Dedifferentiated amniotic fluid mesenchymal stem cell (primary cell): ENCODE data around the gene TMEM232.
"Not testable (repeated sequence)": the region's sequence is repeated elsewhere in the genome, so short reads cannot be mapped to it uniquely, and the experiment has no call there.

Source experiments
- DNase-seq: peaks from one replicate; pipeline ENCODE4 v3.0.0-alpha.2; 2016; ENCODE audit errors: extremely low spot score

Gene TMEM232

DNA sequence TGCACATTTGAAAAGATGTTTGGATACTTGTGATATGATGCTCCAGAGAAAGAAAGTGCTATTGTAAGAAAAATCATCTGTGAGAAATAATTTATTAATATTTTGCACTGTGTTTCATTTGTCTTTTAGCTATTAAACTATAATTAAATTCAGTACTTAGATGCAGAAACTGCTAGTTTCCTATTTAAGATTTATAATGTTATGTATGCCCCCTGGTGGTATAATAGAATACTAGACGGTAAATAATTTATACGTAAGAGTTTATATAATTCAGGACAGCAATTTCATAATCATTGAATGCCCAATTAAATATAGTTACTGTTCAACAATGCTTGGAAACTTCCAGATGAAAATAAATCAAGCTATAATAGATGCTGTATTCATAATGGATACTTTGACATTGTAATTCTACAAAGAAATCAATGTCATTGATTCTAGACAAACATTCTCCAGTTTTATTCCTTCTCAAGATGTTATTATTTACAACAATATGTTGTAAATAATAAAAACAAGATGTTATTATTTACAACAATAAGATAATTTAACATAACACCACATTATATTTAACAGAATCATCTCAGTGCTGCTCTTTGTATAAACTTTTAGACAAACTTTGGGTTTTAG, 101.0 kb downstream of the TMEM232 start:
- peak; percentile 79 for DNase-seq

DNA sequence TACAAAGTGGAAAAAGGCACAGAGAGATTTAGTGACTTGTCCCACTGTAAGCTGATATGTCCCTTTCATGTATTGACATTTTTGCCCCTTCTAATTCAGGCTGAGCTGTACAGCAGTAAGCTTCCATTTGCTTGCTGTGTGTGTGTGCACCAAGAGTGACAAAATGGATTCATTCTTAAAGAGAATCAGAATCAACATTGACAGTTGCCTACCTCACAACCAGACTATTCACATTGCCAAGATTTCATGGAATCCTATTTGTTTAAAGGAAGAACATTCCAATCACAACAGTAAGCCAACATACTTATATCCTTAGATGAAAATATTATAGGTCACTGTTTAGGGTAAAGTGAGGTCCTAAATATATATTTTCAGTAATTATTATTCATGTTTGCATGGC, 102.6 kb downstream of the TMEM232 start:
- DNase-seq, result peak; percentile 51

DNA sequence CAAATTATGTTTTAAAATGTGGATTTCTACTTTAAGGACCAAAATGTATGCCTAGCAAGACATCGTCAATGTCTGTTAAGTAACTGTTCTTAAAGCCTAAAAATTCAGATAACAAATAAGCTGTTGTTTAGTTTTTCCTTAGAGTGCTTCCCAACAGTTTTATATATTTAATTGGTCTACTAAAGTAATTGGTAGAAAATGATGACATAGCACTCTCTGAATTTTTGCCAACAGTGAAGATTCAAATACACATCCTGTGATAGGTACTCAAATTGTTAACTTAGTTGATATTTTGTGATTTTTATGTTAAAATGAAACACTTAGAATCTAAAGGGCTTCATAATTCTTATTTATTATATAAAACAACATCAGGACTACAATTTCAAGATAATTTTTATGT, 107.5 kb downstream of the TMEM232 start:
- DNase-seq, result no peak

DNA sequence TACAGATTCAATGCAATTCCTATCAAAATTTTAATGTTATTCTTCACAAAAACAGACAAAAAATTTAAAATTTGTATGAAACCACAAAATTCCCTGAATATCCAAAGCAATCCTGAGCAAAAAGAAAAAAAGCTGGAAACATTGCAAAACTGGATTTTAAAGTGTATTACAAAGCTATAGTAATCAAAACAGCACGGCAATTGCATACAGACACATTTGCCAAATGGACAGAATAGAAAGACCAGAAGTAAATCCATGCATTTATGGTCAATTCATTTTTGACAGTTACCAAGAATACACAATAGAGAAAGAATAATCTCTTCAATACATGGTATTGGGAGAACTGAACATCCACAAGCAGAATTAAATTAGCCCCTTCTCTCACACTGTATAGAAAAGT, 110.5 kb downstream of the TMEM232 start:
- DNase-seq, result no peak

DNA sequence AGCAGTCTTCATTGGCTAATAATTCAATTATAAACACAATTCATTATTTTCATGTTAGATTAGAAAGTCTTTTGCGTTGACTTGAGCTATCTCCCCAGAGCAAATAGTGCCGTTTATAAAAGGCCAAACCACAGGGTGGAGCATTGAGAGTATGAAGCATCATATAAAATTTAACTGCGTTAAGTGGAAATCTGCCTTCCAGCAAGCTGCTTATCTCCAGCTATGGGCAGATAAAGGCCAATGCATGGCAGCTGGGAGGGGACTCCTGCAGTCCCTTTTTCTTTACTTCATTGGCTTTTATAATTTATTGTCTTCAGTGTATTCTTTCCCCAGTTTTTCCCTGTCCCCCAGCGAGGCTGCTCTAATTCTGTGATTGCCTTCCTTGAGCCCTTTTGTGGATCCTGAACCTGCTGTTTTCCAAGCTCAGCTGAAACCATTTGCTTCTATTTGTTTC, 113.7 kb downstream of the TMEM232 start:
- no peak for DNase-seq

DNA sequence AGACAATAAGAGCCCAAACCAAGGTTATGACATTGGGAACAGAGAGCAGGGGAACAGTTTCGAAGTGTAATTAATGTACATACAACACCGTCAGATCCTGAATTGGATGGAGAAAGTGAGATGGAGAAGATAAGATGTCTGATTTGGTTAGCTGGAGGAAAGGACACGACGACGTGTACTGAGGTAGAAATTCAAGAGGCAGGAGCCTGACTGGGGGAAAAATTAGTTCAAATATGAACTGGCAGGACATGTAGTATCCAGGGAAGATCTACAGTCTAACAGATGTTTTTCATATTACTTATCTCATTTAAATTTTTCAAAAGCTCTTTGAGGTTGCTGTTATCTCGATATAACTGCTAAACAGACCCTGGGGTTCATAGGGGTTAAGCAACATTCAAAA, 114.7 kb downstream of the TMEM232 start:
- DNase-seq, result no peak

DNA sequence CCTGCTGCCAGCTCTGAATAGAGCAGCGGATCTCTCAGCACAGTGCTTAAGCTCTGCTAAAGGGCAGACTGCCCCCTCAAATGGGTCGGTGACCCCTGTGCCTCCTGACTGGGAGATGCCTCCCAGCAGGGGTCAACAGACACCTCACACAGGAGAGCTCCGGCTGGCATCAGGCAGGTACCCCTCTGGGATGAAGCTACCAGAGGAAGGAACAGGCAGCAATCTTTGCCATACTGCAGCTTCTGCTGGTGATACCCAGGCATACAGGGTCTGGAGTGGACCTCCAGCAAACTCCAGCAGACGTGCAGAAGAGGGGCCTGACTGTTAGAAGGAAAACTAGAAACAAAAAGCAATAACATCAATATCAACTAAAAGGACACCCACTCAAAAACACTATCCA, 131.6 kb downstream of the TMEM232 start:
- no peak for DNase-seq

DNA sequence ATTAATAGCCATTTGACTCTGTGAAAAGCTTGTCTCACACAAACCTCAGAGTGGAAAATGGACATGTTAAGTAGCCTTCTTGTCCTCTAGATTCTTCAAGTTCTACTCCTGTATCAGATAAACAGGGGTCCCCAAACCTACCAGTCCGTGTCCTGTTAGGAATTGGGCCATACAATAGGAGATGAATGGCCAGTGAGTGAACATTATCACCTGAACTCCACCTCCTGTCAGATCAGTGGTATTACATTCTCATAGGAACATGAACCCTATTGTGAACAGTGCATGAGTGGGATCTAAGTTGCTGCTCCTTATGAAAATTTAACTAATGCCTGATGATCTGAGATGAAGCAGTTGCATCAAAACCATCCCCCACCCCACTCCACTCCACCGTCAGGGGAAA, 136.3 kb downstream of the TMEM232 start:
- DNase-seq, result no peak

DNA sequence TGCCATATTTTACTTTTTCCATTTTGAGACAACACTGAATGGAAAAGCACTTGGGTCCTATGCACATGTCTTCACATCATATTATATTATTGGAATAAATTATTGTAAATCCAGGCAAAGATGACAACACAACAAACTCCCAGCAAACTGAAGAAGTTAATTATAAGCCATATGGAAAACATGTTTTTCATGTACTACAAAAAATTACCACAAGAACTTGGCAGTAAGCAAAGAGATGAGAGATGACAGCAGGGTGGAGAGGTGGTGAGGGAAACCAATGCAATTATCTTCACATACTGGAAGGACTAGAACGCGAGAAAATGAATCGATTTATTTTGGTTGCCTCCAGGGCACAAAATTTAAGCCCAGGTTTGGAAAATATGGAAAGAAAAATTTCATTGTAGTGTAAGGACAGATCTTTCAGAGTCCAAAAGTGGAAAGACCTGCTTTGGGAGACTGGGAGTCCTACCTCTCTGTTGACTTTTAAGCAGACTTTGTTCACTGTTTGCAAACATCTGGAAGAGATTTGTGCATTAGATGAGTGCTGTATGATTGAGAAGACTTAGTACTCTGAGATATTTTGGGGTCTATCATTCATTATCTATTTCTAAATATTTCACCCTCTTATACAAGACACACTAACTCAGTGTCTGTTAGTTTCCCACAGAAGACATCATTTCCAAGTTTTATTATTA, 138.0 kb downstream of the TMEM232 start:
- DNase-seq, result no peak

DNA sequence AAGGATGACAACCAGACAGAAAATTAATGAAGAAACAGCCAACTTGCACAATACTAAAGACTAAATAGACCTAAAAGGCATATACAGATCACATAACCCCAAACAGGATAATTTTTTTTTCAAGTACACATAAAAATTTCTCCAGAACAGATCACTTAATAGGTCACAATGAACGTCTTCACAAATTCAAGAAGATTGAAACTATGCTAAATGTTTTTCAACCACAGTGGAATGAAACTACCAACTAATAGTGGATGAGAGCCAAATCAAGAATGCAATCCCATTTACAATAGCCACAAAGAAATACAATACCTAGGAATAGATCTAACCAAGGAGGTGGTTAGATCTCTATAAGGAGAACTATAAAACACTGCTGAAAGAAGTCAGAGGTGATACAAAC, 145.8 kb downstream of the TMEM232 start:
- DNase-seq, result no peak

DNA sequence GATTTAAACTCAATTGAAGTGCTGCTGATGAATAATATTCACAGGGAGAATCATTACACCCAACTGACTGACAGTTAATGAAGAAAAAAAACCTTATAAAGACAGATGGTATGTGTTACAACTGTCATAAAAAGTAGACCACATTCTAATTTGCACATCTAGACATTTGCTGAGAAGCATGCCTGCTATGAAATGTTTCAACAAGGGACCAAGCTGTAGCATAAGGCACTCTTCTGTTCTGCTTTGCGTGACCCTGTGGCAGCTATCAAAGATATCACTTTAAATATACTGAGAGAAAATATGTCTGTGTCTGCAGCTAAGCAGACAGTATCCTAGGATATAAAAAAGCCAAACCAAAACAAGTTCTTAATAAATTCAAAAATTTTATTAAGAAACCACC, 153.7 kb downstream of the TMEM232 start:
- no peak for DNase-seq

DNA sequence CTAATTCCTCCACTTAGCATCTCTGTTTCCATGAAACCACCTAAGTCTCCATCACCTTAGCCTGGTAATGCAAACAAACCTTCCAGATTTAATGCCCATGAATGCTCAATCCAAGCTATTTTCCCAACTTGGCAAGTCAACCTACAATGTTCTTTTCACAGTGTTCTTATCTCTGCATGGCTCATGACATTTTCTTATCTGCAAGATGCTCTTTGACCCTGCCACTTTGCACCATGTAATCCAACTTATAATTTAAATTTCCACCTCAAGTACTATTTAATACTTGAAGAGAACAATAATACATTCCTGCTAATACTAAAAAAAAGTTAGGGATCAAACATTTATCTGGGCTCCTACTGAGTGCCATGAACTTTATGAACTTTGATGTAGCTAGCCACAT, 164.3 kb downstream of the TMEM232 start:
- no peak for DNase-seq

DNA sequence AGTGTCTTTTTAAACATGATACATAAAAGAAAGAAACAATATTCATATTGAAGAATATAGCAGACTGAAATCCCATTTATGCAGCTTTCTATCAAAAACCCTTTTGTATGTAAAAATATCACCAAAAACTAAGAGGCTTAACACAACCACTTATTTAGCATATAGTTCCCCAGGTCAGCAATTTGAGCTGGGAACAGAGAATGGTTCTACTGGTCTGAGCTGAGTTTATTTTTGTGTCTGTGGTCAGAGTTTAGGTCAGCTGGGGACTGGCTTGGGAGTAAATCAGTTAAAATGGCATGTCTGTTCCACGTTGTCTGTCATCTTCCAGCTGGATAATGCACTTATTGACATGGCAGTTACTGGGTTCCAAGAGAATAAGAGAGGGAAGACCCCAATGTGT, 165.0 kb downstream of the TMEM232 start:
- no peak for DNase-seq

DNA sequence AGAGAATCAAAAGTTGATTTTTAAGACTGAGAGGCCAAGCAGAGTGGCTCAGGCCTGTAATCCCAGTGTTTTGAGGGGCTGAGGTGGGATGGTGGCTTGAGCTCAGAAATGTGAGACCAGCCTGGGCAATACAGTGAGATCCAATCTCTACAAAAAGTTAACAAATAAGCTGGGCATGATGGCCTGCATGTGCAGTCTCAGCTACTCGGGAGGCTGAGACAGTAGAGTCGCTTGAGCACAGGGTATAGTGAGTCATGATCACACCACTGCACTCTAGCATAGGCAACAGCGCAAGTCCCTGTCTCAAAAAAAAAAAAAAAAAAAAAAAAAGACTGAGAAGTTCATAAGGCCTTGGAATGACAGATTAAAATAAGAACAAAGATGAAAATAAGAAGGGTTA, 177.2 kb downstream of the TMEM232 start:
- DNase-seq, result no peak

DNA sequence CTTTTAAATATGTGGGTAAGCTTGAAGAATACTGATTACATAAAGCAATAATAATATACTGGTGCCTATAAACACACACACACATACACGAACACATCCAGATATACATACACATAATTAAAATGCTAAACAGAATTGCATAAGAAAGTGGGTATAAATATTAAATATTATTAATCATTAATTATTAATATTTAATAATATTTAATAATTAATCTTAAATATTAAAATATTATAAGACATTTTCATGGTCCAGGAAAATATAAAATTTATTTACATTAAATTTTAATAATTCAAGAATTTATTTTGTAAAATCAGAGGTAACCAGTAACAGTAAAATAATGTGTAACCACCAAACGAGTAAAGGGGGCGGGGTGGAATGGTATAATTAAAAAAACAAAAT, 178.3 kb downstream of the TMEM232 start:
- no peak for DNase-seq

DNA sequence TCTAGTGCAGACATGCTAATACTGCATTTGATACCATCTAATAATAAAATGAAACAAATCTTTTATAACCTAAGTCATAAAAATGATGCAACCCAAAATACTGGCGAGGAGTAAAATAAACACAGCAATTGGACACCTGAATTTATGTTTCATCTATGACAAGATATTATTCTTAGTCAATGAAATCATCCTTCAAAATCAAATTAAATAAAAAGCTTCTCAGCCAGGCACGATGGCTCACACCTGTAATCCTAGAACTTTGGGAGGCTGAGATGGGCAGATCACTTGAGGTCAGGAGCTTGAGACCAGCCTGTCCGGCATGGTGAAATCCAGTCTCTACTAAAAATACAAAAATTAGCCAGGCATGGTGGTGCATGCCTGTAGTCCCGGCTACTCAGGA, 179.0 kb downstream of the TMEM232 start:
- no peak for DNase-seq

DNA sequence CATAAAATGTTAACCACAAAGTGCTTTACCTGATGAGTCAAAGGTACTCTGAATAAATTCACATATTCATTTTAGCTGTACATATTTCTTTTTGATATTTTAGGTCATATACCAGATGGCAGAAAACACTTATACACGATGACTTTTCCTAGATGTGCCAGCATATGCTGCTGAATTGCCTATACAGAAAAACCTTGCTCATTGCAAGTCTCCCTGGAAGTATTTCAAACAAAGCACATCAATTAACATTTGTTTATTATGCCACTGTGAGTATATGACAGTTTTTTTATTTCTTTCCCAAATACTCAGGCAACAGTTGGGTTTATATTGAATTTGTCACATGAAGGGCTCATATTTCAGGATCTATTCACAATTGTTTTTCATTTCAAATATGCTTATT, 180.8 kb downstream of the TMEM232 start:
- DNase-seq, result no peak

DNA sequence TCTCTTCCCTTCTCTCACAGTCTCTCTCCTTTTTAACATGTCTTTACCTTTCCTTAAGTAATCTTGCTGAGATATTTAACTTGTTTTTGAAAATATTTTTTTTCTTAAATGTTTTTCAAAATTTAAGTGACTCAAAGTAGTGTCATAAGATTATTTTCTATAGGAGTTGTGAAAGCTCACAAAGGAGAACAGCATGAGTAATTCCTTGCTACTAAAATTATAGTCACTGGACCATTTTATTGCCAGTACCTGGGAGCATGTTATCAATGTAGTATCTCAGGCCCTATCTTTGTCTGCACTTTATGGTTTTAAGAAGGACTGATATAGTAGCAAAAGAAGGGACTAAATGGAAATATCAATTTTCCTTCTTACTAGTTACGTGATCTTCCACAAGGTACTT, 181.9 kb downstream of the TMEM232 start:
- no peak for DNase-seq

DNA sequence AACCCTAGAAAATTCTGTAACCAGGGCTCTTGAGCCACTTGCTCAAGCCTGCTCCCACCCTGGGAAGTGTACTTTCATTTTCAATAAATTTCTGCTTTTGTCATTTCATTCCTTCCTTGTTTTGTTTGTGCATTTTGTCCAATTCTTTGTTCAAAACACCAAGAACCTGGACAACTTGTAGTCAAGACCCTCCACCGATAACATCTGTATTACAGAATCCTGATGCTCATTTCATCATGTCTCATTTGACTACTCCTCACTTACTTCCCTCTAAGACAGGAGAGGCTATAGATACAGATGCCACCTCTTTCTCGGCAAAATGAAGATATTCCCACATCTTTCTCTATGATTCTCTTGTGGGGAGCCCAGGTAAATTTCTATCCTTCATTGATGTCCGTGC, 183.5 kb downstream of the TMEM232 start:
- DNase-seq, result no peak

DNA sequence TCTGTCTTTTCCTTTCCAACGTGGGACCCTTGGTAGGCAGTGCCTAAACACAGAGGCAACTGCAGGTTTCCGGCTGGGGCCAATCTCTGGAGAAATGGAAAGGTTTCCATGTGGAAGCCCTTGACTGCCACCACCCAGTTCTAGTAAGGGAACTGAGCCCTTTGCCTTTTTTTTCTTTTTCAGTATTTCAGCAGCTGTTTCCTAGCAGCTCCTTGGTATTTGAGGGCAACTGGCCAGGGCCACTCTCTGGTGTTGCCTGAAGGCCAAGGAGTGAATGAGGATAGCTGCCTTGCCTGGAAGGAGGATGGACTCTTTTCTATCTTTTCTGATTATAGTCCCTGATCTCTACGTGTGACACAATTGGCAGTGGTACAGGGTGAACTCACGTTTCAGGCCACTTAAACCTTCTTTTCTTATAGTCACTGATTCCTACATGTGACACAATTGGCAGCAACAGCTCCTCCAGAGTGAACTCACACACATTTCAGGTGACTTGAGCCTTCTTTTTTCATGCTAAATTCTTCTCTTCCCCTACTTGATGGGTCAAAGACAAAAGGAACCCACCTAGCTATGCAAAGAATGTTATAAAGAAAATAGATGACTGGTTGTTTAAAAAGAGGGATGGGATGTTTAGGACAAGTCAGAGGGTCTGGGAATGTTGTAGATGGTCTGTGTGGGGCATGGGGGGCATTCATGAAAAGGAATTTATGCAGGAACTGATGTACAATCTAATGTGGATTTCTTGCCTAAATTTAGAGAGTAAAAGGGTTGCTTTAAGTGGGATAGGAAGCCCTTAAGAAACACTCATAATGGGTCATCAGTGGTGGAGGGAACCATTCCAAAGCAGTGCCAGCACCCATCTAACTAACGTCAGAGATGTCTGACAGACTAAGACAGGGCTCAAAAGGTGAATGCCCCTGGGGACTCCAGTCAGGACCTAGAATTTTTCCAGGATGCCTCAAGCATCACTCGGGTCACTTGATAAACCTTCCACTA, 190.1 kb downstream of the TMEM232 start:
- peak; percentile 54 for DNase-seq

DNA sequence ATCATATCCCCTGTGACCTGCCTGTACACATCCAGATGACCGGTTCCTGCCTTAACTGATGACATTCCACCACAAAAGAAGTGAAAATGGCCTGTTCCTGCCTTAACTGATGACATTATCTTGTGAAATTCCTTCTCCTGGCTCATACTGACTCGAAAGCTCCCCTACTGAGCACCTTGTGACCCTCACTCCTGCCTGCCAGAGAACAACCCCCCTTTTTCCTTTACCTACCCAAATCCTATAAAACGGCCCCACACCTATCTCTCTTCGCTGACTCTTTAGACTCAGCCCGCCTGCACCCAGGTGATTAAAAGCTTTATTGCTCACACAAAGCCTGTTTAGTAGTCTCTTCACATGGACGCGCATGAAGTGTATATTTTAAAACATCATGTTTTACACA, 191.3 kb downstream of the TMEM232 start:
- not testable (repeated sequence) for DNase-seq

DNA sequence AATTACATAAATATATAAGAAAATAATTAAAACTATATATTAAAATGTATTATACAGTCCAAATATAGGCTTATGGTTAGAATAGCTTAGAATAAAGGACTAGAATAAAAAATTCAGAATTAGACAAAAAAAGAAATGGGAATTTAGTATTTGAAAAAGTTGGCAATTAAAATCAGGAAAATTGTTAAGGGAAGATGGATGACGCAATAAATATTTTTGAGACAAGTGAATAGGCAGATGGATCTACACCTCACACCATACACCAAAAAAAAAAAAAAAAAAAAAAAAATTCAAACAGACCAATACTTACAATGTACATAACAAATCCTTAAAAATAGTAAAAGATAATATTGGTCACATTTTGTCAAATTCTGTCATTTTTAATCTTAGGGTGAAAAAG, 200.7 kb downstream of the TMEM232 start:
- no peak for DNase-seq

DNA sequence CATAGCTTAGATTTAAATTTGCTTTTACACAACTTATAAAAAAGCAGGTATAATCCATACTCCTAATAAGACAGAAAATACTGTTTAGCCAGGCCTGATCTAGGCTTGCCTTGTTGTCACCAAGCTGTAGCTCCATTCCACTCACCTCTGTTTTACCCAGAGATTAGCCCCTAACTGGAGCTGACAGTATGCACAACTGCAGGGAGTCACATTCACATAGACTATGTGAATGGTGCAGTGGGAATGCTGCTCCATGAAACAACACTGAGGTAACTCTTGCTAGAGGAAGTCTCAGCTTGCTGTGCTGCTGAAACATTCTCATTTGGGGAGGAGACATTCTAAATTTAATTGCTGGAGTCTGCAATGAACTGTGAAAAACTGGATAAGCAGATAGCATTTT, 209.1 kb downstream of the TMEM232 start:
- no peak for DNase-seq
